ENCODE data around the gene CCDC57. TPM values are rescaled to one million over a fixed set of nuclear protein-coding genes. Genes with fewer than 3 reads are reported as not detected.

CCDC57 gene
- total and polyA plus RNA-seq, 2 of the 8 experiments (the other 6 are each of a cell fraction or from before 2014, with no cell fraction given) = 8.4 to 12.9 TPM

- no peak for TF ChIP-seq CTCF (IDR thresholded peaks at IDR 0.05; ENCODE audit: control extremely low read depth in 1 of 3, insufficient read depth in 1 of 3, low read depth in 1 of 3, low read length in 3 of 3)
- TF ChIP-seq PHF8 (conservative IDR thresholded peaks at IDR 0.05; ENCODE audit: low read depth, low read length) = no peak
- no peak for TF ChIP-seq CHD2 (IDR thresholded peaks at IDR 0.05; ENCODE audit: low read length)
- TF ChIP-seq BRCA1 (IDR thresholded peaks at IDR 0.05; ENCODE audit: low read depth, low read length) = no peak
- TF ChIP-seq RNF2 (IDR thresholded peaks at IDR 0.05; ENCODE audit: borderline replicate concordance, low read depth, low read length, missing control alignments, poor library complexity, severe bottlenecking) = no peak
- no peak for TF ChIP-seq RXRA (IDR thresholded peaks at IDR 0.05; ENCODE audit: insufficient read depth, low read depth, low read length)
Measured at GRCh38 chr17:82256242-82256885, 43.7 kb upstream of the CCDC57 start (continued).
